Hepatocyte (in vitro differentiated cells): Measurements from ENCODE around the gene SP3.

Experiments used
- CTCF ChIP-seq: fragments of 200-600 bp; sonication (generic); IDR thresholded peaks from 2 replicates; pipeline ENCODE4 v1.5.1; 2016; ENCODE audit warnings: antibody characterized with exemption, mild to moderate bottlenecking; ENCODE audit not compliant: poor library complexity
- EZH2 ChIP-seq: fragments of 200-600 bp; sonication (generic); IDR thresholded peaks from 2 replicates; pipeline ENCODE4 v1.6.1; 2016; ENCODE audit warnings: antibody characterized with exemption, mild to moderate bottlenecking, borderline replicate concordance
- EZH2phosphoT487 ChIP-seq: fragments of 200-600 bp; sonication (generic); IDR thresholded peaks from one replicate; pipeline ENCODE4 v1.6.1; 2018; ENCODE audit warnings: antibody characterized with exemption, mild to moderate bottlenecking, low read depth, moderate library complexity; ENCODE audit not compliant: unreplicated experiment, severe bottlenecking

- TF ChIP-seq CTCF (no peak), EZH2 (no peak), EZH2phosphoT487 (no peak)
Observed at GRCh38 chr2:173964565-173965371, 405 bp downstream of the SP3 start.
